Measurements from ENCODE around the gene ABCG1.
A peak's percentile ranks its signal among the peaks of the same experiment; 100 is the strongest.
"Not testable (repeated sequence)": the region's sequence is repeated elsewhere in the genome, so short reads cannot be mapped to it uniquely, and the experiment has no call there.

ABCG1 gene

GRCh38 chr21:42291003-42291750 is 72.2 kb downstream of the ABCG1 start:
- H3K27ac Mint-ChIP-seq: peak overlapping the region; percentile 60
- H3K36me3 Mint-ChIP-seq (ENCODE audit: low read depth): peaks cover 32% of the 10 kb centered on the region
- H3K9me3 Mint-ChIP-seq: no peaks in the 10 kb centered on the region
- intact Hi-C loops (cut with micrococcal nuclease): no loop called here
- H3K4me3 Mint-ChIP-seq: no peak overlapping the region
- peaks cover 65% of the 10 kb centered on the region for H3K4me1 Mint-ChIP-seq (ENCODE audit: low read depth)
- H3K27me3 Mint-ChIP-seq: peaks cover 3% of the 10 kb centered on the region

DNA sequence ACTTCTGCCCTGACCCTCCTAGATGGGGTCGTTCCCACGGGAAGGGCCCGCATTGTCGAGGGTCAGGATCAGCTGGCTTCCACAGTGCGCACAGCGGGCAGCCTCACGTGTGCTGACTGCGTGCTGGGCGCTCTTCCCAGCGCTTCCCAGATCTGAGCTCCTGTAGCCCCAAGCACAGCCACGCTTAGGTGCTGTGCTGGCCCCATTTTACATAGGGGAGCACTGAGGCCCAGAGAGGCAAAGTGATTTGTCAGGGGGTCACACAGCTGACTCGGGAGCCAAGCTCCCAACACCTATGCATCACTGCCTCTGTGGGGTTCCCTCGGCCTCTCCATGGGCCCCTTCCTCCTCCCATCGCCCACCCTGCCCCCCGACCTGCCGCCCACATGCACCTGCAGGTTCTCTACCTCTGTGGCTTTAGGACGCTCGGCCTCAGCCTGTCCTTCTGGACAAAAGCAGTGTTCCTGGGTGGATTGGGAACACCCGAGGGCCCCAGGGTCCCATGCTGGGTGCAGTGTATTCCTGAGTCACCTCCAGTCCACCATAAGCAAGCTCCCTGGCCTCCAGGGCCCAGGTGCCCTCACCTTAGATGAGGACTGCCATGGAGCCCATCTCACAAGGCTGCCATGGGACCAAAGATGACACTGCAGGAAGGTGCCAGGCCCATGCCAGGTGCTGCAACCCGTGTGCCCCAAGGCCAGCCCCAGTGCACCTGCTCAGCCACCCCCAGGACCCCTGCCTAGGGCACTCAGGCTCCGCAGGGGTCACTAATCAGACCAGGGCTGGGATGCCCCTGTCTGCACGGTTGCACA is 73.0 kb downstream of the ABCG1 start:
- intact Hi-C loops (cut with micrococcal nuclease): no loop called here
- H3K4me3 Mint-ChIP-seq: no peak overlapping the region
- peaks cover 64% of the 10 kb centered on the region for H3K4me1 Mint-ChIP-seq (ENCODE audit: low read depth)
- H3K27ac Mint-ChIP-seq: peak overlapping the region; percentile 60
- H3K9me3 Mint-ChIP-seq: no peaks in the 10 kb centered on the region
- no peaks in the 10 kb centered on the region for H3K27me3 Mint-ChIP-seq
- H3K36me3 Mint-ChIP-seq (ENCODE audit: low read depth): peaks cover 28% of the 10 kb centered on the region

DNA sequence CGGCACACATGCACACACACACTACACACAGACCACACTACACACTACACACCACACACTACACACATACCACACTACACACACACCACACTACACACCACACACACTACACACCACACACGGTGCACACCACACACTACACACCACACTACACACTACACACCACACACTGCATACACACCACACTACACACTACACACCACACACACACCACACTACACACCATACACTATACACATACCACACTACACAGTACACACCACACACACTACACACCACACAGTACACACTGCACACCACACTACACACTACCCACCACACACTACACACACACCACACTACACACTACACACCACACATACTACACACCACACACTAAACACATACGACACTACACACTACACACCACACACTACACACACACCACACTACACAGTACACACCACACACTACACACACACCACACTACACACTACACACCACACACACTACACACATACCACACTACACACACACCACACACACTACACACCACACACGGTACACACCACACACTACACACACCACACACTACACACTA is 73.7 kb downstream of the ABCG1 start:
- H3K27ac Mint-ChIP-seq; H3K4me3 Mint-ChIP-seq; intact Hi-C loops (cut with micrococcal nuclease); H3K9me3 Mint-ChIP-seq; H3K27me3 Mint-ChIP-seq: not testable (repeated sequence)
- H3K4me1 Mint-ChIP-seq (ENCODE audit: low read depth): peaks cover 62% of the 10 kb centered on the region
- H3K36me3 Mint-ChIP-seq (ENCODE audit: low read depth): peaks cover 28% of the 10 kb centered on the region

DNA sequence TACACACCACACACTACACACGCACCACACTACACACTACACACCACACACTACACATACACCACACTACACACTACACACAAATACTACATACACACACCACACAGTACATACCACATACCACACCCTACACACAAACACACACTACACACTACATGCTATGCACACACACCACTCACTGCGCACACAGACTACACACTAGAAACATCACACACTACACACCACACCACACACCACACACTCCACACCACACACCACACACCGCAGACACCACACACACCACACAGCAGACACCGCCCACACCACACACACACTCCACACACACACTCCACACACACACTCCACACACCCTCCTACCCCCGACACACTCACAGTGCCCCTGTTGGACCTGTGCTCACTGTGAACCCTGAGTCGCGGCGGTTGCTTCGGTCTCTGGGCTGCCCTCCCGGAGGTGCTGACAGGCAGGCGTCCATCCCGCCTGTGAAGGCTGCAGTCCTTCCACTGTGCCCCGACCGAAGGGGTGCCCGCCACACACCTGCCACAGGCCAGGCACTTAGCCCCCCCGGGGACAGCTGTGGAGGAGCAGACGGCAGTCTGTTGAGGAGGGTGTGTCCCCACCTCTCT is 74.8 kb downstream of the ABCG1 start:
- no peak overlapping the region for H3K27ac Mint-ChIP-seq
- H3K4me3 Mint-ChIP-seq: no peak overlapping the region
- H3K36me3 Mint-ChIP-seq (ENCODE audit: low read depth): peaks cover 28% of the 10 kb centered on the region
- H3K27me3 Mint-ChIP-seq: no peaks in the 10 kb centered on the region
- no peaks in the 10 kb centered on the region for H3K9me3 Mint-ChIP-seq
- intact Hi-C loops (cut with micrococcal nuclease): no loop called here
- H3K4me1 Mint-ChIP-seq (ENCODE audit: low read depth): peaks cover 60% of the 10 kb centered on the region

DNA sequence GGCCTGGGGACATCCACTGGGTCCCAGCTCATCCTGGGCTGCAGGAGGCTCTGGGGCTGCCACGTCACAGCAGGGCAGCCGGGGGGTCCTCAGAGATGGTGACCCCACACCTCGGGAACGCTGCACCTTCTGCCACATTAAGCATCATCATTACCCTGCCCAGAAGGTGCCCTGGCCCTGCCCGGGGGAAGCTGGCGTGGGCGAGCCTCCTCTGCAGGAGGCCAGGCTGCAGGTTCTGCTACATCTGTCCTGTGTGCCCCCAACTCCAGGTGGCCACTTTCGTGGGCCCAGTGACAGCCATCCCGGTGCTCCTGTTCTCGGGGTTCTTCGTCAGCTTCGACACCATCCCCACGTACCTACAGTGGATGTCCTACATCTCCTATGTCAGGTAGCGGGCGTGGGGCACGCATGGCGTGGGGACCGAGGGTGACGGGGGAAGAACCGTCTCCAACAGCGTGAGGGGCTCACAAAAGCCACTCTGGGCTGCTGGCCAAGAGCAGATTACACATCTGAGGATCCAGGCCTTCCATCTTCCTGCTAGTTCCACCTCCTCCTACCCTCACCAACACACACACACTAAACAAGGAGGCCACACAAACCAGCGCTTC is 75.4 kb downstream of the ABCG1 start:
- Mint-ChIP-seq H3K36me3 (ENCODE audit: low read depth) (peaks cover 22% of the 10 kb centered on the region), H3K4me1 (ENCODE audit: low read depth) (peaks cover 60% of the 10 kb centered on the region), H3K27me3 (no peaks in the 10 kb centered on the region), H3K27ac (no peak overlapping the region), H3K4me3 (no peak overlapping the region), H3K9me3 (no peaks in the 10 kb centered on the region)
- intact Hi-C loops (cut with micrococcal nuclease): no loop called here

DNA sequence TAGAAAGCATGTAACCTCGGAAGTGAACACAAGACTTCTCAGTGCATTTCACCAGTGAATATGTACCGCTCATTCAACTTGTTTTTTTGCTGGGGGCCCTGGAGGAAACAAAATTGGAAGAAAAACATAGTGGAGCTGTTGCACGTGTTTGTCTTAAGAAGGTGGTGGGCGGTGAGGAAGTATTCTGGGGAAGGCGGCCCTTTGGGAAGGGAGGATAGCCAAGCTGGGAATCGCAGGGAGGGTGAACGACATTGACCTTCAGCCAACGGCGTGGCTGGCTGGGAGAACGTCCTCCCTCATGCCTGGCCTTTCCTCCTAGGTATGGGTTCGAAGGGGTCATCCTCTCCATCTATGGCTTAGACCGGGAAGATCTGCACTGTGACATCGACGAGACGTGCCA is 76.9 kb downstream of the ABCG1 start:
- Mint-ChIP-seq H3K36me3 (ENCODE audit: low read depth) (peaks cover 21% of the 10 kb centered on the region), H3K4me1 (ENCODE audit: low read depth) (peaks cover 59% of the 10 kb centered on the region), H3K9me3 (no peaks in the 10 kb centered on the region), H3K4me3 (peak overlapping the region; percentile 31), H3K27ac (peak overlapping the region; percentile 81), H3K27me3 (no peaks in the 10 kb centered on the region)
- intact Hi-C loops (cut with micrococcal nuclease): no loop called here

GRCh38 chr21:42296501-42296900 is 77.6 kb downstream of the ABCG1 start:
- peaks cover 59% of the 10 kb centered on the region for H3K4me1 Mint-ChIP-seq (ENCODE audit: low read depth)

GRCh38 chr21:42297377-42297776 is 78.4 kb downstream of the ABCG1 start:
- no peaks in the 10 kb centered on the region for H3K9me3 Mint-ChIP-seq
- peak overlapping the region; percentile 81 for H3K27ac Mint-ChIP-seq
- peaks cover 65% of the 10 kb centered on the region for H3K4me1 Mint-ChIP-seq (ENCODE audit: low read depth)
- H3K36me3 Mint-ChIP-seq (ENCODE audit: low read depth): peaks cover 21% of the 10 kb centered on the region
- no peak overlapping the region for H3K4me3 Mint-ChIP-seq
- H3K27me3 Mint-ChIP-seq: no peaks in the 10 kb centered on the region
- intact Hi-C loops (cut with micrococcal nuclease): no loop called here

More at GRCh38 chr21:42296501-42296900, 77.6 kb downstream of the ABCG1 start:
- Mint-ChIP-seq H3K9me3 (no peaks in the 10 kb centered on the region), H3K27me3 (no peaks in the 10 kb centered on the region), H3K36me3 (ENCODE audit: low read depth) (peaks cover 21% of the 10 kb centered on the region), H3K4me3 (peak overlapping the region; percentile 31), H3K27ac (peak overlapping the region; percentile 81)
- intact Hi-C loops (cut with micrococcal nuclease): no loop called here

DNA sequence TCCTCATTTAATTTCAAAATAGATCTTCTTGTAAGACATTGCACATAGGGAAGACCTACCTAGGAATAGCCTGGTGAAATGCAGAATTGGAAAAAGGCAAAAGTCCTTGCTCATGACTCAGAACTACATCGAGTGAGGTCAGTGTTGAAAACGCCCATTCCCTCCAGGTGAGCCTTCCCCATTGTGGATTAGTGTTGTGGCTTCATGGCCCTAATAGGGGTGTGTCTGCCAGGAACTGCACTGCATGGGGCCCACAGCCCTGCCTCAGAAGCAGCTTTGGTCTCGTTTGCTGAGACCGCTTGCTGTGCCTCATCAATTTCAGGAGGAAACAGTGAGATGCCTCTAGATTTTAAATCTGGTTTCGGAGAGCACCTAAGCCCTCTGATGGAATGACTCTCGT is 79.3 kb downstream of the ABCG1 start:
- peaks cover 21% of the 10 kb centered on the region for H3K36me3 Mint-ChIP-seq (ENCODE audit: low read depth)
- H3K4me3 Mint-ChIP-seq: no peak overlapping the region
- H3K9me3 Mint-ChIP-seq: no peaks in the 10 kb centered on the region
- H3K27ac Mint-ChIP-seq: no peak overlapping the region
- no peaks in the 10 kb centered on the region for H3K27me3 Mint-ChIP-seq
- intact Hi-C loops (cut with micrococcal nuclease): no loop called here
- H3K4me1 Mint-ChIP-seq (ENCODE audit: low read depth): peaks cover 71% of the 10 kb centered on the region

GRCh38 chr21:42298657-42299056 is 79.7 kb downstream of the ABCG1 start:
- Mint-ChIP-seq H3K9me3 (no peaks in the 10 kb centered on the region), H3K27ac (no peak overlapping the region), H3K4me1 (ENCODE audit: low read depth) (peaks cover 75% of the 10 kb centered on the region), H3K4me3 (no peak overlapping the region), H3K36me3 (ENCODE audit: low read depth) (peaks cover 21% of the 10 kb centered on the region), H3K27me3 (no peaks in the 10 kb centered on the region)
- intact Hi-C loops (cut with micrococcal nuclease): no loop called here

DNA sequence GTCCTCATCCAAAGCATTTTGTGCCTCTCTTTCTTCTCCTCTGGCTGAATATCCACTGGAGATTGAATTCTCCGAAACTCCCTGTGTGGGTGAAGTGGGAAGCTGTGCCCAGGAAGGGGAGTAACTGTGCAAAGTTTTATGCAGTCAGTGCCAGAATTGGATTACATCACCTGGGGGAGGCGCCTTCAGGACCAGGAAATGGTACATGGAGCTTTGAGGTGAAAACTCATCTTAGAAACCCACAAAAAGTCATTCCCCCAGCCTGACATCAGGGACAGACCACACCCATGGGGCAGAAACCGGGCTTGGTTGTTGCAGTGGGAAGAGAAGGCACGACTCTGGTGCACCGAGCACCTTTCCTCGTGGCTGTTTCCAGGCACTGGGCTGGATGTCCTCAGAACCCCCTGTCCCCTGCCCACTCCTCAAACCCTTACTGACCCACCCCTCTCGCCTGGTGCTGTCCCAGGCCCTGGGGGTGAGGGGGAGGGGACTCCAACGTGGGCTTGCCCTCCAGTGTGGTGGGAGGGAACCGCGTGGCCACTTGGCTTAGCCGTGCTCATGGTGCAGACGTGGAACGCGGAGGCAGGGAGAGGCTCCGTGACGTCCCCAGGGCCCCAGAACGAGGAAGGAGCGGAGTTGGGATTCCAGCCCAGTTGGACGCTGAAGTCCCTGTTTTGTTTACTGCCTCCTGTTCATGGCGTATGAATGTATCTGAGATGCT is 80.5 kb downstream of the ABCG1 start:
- H3K27ac Mint-ChIP-seq: peak overlapping the region; percentile 77
- no peaks in the 10 kb centered on the region for H3K9me3 Mint-ChIP-seq
- intact Hi-C loops (cut with micrococcal nuclease): no loop called here
- H3K4me1 Mint-ChIP-seq (ENCODE audit: low read depth): peaks cover 78% of the 10 kb centered on the region
- peaks cover 21% of the 10 kb centered on the region for H3K36me3 Mint-ChIP-seq (ENCODE audit: low read depth)
- no peak overlapping the region for H3K4me3 Mint-ChIP-seq
- H3K27me3 Mint-ChIP-seq: peaks cover 4% of the 10 kb centered on the region

DNA sequence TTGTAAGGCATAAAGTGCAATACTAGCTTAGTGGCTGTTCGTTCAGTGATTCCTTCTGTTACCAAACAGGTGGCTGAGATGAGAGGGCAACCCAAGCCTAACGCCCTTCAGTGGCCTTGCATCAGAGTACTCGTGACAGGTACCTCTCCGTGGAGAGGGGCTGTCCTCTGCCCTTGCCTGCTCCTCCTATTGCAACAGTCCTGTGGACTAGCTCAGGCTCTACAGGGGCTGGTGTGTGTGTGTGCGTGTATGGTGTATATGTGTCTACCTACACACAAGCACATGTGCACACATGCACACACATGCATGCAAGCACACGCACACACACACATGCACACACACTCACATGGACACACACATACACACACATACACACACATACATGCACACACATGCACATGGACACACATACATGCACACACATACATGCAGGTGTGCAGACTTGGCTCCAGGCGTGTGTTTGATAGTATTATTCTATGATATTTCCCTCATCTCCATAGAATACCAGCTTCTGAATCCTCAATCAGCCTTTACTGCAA is 81.2 kb downstream of the ABCG1 start:
- Mint-ChIP-seq H3K36me3 (ENCODE audit: low read depth) (peaks cover 21% of the 10 kb centered on the region), H3K4me1 (ENCODE audit: low read depth) (peaks cover 84% of the 10 kb centered on the region), H3K27ac (peak overlapping the region; percentile 77), H3K4me3 (no peak overlapping the region), H3K27me3 (peaks cover 10% of the 10 kb centered on the region), H3K9me3 (no peaks in the 10 kb centered on the region)
- intact Hi-C loops (cut with micrococcal nuclease): no loop called here

GRCh38 chr21:42300956-42301355 is 82.0 kb downstream of the ABCG1 start:
- Mint-ChIP-seq H3K4me1 (ENCODE audit: low read depth) (peaks cover 82% of the 10 kb centered on the region), H3K36me3 (ENCODE audit: low read depth) (peaks cover 21% of the 10 kb centered on the region), H3K27ac (peak overlapping the region; percentile 67), H3K27me3 (peaks cover 15% of the 10 kb centered on the region), H3K9me3 (no peaks in the 10 kb centered on the region), H3K4me3 (no peak overlapping the region)
- intact Hi-C loops (cut with micrococcal nuclease): no loop called here

Measured in dendritic cell treated with granulocyte-macrophage colony-stimulating factor and Interleukin-4, amounts not matched to agents 40 ng/mL and 50 ng/mL, for 4 days (primary cell).